ENCODE measurements around the gene CD93. TPM values are rescaled to one million over a fixed set of nuclear protein-coding genes. Genes with fewer than 3 reads are reported as not detected.

Gene CD93
- total and polyA plus RNA-seq, 2 of the 8 experiments (the other 6 are each of a cell fraction or from before 2014, with no cell fraction given) = under 0.01 to 0.07 TPM

DNA sequence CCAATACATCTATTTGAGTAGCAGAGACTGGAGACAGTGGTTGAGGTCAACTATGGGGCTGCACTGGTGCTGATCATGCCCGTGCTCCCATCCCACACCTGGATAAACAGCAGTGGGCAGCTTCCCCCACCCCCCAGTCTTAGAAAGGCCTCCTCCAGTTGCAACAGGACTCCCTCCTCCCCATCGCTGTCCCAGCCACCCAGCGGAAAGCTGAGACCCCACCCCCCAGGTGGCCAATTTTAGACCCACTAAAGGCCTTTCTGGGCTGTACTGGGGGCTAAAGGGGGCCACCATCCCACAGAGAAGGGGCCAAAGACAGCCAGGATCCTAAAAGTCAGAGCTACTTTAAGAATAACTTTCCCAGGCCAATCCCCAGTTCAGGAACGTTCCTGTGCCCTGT is 52.2 kb downstream of the CD93 start:
- Histone ChIP-seq H2BK20ac (ENCODE audit: low read length) (no peak overlapping the region), H2BK12ac (ENCODE audit: low read depth, low read length) (no peak overlapping the region), H4K8ac (ENCODE audit: extremely low read depth, insufficient read depth, low read length) (no peak overlapping the region), H3K9me3 (ENCODE audit: insufficient read depth in 2 of 2, low read depth in 1 of 2, low read length in 1 of 2) (peaks cover 0 to 5% of the 10 kb centered on the region in 2 experiments; a peak in 1 of 4 replicates), H4K5ac (ENCODE audit: insufficient read length, low read depth, low read length) (no peak overlapping the region), H3K36me3 (ENCODE audit: control insufficient read depth in 2 of 4, insufficient read depth in 4 of 4, low read length in 3 of 4) (no peaks in the 10 kb centered on the region; a peak in 1 of 8 replicates), H3K27ac (ENCODE audit: low read depth, low read length) (no peak overlapping the region), H3K4me3 (ENCODE audit: extremely low read depth in 1 of 4, insufficient read depth in 2 of 4, low read depth in 3 of 4, low read length in 4 of 4) (no peak overlapping the region), H3K14ac (ENCODE audit: insufficient read length) (no peak overlapping the region), H2BK15ac (ENCODE audit: low read length) (no peak overlapping the region), H3K56ac (replicated peaks; ENCODE audit: insufficient read length, low read depth, low read length) (no peak overlapping the region), H2BK5ac (ENCODE audit: low read depth, low read length) (no peak overlapping the region), H3K23ac (ENCODE audit: insufficient read length) (no peak overlapping the region), H4K91ac (replicated peaks; ENCODE audit: insufficient read length, low read length) (no peak overlapping the region), H4K20me1 (replicated peaks in 1 of 2; ENCODE audit: control insufficient read depth in 1 of 2, insufficient read depth in 2 of 2, low read length in 2 of 2) (no peaks in the 10 kb centered on the region), H2AK5ac (ENCODE audit: low read depth, low read length) (no peak overlapping the region), H3K79me2 (ENCODE audit: control insufficient read depth in 1 of 2, insufficient read depth in 2 of 2, low read length in 2 of 2) (no peaks in the 10 kb centered on the region), H3K79me1 (ENCODE audit: low read depth, low read length) (no peaks in the 10 kb centered on the region), H3K27me3 (replicated peaks in 1 of 4; ENCODE audit: control insufficient read depth in 3 of 4, extremely low read depth in 1 of 4, insufficient read depth in 3 of 4, low read length in 3 of 4) (peaks cover 21 to 56% (median 46%) of the 10 kb centered on the region in 4 experiments), H2BK120ac (replicated peaks; ENCODE audit: low read depth, low read length) (no peak overlapping the region), H3K4me2 (ENCODE audit: insufficient read depth in 1 of 2, low read depth in 2 of 2, low read length in 2 of 2) (no peak overlapping the region), H3K9ac (replicated peaks in 1 of 4; ENCODE audit: extremely low read depth in 1 of 4, low read depth in 3 of 4, low read length in 3 of 4) (no peak overlapping the region), H3K4me1 (replicated peaks in 1 of 4; ENCODE audit: control insufficient read depth in 3 of 4, insufficient read depth in 4 of 4, low read length in 3 of 4) (peaks cover 0 to 3% (median 0%) of the 10 kb centered on the region in 4 experiments; a peak in 1 of 7 replicates), H3K4ac (replicated peaks; ENCODE audit: insufficient read length, low read depth, low read length) (no peak overlapping the region), H3K23me2 (ENCODE audit: low read depth, low read length) (peaks cover 2% of the 10 kb centered on the region; the same call in 1 of the 2 replicates), H3K18ac (ENCODE audit: extremely low read depth, low read length) (no peak overlapping the region), H2AFZ (ENCODE audit: low read length) (no peak overlapping the region)
- WGBS, 2 experiments (ENCODE audit: extremely low coverage in 1 of 2, insufficient coverage in 1 of 2, insufficient read length in 1 of 2, insufficient replicate concordance in 2 of 2, low coverage in 1 of 2, low lambda C conversion rate in 2 of 2, missing lambda C conversion rate in 1 of 2) = 93% methylated on average over 4 of the region's 4 CpGs; no CpG with 5 or more reads in 1 of the 2 experiments
- DNase-seq (ENCODE audit: low read depth in 1 of 2, low spot score in 2 of 2) (no peak), FAIRE-seq (no peak)
- ChIA-PET CTCF (ENCODE audit: partially characterized antibody) (interaction anchor here (1.2 to 4.2 kb wide), 6 partner anchors 9 to 307 kb away, joined by 3 to 17 read pairs (median 6); partner anchors contain the start of gene THBD), POLR2A (ENCODE audit: partially characterized antibody) (no interaction called here)
- TF ChIP-seq HDAC2 (IDR thresholded peaks at IDR 0.05; ENCODE audit: borderline replicate concordance in 1 of 2, low read depth in 2 of 2, low read length in 2 of 2) (no peak), TAF1 (IDR thresholded peaks at IDR 0.05; ENCODE audit: low read depth, low read length) (no peak), JUN (IDR thresholded peaks at IDR 0.05; ENCODE audit: low read depth, low read length) (no peak), SP1 (IDR thresholded peaks at IDR 0.05; ENCODE audit: low read depth, low read length) (no peak), RBBP5 (IDR thresholded peaks at IDR 0.05; ENCODE audit: borderline replicate concordance, low read depth, low read length) (no peak)

Measured in H1 (cell line).